Right forelimb (tissue), 1 donor: ENCODE results near the gene P4HB.

Source experiments
- DNase-seq: peaks from one replicate; pipeline ENCODE4 v3.0.0-alpha.2; 2018

P4HB gene

DNA sequence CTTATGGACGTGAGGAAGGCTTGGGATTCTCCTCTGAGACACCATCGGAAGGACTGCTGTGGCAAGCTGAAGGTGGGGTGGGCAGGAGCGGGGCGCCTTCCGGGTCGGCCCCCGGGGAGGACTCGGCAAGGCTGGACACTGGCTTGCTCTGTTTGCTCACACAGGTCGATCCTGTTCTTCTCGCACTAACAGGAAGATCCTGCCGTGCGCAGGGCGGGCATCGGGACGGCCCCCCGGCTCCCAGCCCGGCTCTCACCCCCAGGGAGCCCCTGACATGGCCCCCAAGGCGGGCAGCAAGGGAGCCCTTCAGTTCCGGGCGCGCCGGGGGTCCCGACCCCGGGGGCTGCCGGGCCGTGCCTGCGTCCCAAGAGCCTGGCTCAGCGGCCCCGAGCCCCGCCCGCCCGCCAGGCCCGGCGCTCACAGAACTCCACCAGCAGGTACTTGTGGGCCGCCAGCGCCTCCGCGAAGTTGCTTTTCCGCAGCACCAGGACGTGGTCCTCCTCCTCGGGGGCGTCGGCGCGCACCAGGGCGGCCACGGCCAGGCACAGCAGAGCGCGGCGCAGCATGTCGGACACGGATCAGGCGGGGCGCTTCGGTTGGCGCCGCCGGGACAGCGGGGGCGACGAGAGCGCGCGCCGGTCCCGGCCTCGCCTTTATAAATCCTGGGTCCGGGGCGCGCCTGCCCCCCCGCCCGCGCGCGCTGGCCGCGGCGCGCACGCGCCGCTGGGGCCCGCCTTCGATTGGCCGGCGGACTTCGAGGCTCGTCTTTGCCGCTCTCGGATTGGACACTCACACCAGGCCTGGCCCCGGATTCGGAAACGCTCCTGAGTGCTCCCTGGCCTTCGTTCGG is at the start of gene P4HB:
Gene P4HB (minus strand): TSS at position 630 of the 850 bp plus-strand sequence. CDS start 64 bp downstream, at position 566.
- peak; percentile 98 for DNase-seq

DNA sequence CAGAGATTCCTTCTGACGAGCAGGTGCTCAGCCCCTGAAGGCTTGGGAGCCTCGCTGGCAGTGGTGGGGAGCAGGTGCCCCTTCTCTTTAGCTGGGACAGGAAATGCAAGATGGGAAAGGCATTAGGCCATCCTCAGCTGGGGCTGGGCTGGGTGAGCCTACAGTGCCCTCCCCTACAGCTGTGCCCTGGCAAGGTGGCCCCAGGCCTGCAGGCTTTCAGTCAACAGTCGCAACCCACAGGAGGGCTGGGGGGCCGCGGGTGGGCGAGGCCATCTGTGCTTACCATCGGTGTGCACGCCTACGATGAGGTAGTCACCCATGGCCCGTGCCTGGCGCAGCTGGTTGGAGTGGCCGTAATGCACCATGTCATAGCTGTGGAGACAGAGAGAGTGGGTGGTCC is 48.9 kb upstream of the P4HB start:
- DNase-seq, result no peak

DNA sequence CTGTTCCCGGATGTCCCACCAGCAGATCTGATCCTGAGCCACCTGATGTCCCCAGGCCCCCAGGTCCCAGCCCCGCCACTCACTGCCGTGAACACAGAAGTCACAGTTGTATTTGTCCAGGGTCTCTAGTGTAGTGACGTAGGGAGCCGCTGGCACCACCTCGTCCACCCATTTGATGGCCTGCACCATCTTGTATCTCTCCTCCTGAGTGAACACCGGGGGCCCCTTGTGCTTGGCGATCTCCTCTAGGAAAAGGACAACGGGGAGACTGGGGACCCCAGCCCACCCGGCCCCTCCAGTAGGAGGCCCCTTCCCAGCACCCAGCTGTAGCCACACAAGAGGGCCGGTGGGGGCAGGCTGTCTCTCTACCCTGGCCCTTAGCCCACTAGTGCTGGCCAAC is 48.5 kb upstream of the P4HB start:
- no peak for DNase-seq

DNA sequence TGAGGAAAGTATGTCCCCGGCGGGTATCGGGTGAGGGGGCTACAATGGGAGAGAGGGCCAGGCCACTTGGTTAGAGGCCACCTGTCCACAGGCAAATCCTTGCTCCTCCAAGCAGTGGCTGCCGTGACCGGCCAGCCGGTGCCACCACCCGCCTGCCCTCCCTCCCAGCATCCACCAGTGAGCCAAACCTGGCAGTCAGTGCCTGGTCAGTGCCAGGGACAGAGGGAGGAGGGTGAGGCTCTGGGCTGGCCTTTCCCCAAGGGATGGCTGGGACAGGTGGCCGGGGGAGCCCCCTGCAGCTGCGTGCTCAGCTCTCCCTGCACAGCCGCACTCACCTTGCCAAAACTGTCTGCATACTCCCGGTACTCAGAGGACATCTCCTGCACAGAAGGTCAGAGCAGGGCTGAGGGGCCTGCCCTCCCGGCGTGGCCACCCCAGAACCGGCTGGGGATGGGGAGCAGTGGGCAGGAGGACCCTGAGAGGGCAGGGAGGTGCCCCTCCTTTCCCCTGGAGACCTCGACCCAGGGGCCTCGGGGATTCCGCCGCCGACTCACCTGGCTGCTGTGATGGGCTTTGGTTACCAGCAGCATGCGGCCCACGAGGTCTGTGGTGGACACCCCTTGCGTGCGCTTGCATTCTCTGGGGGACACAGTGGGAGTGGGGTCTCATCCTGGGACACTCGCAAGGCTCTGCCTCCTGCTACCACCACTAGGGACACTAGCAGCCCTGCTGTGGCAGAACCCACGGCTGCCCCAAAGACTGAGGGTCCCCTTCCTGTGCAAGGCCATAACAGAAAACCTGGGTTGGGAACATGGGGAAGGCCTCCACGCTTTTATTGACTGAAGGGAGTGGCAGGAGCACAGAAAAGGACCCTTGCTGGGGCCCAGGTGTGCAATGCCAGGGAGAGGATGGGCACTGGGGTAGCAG is 47.1 kb upstream of the P4HB start:
- DNase-seq, result no peak

DNA sequence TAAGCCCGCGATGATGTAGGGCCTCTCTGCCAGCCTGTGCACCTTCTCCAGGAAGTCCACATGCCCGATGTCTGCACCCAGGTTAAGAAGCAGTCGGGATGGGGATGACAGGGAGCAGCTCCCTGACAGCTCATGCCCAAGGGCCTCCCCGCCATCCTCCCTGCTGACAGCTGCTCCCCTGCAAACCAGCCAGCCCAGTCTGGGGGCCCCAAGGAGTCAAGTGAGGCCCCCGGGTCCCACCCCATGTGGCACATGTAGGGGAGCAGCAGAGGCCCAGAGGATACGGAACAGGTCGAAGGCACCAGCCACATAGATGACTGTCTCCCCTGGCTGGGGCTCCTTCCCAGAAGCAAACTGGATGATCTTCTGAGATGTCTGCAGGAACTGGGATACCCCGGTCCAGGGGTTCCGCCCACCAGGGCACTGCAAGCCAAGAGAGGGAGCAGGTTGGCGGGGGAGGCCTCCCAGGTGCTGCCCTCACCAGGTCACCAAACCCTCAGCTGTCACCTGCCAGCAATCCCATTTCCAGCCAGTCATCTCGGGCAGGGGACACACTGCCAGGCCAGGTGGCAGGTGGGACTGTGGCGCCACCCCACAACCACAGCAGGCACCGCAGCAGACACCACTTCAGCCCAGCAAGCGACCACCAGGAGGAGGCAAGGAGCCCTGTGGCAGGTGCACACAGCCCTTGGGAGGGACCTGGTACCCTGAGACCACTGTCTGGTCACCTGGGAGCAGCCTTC is 46.3 kb upstream of the P4HB start:
- DNase-seq, result no peak

DNA sequence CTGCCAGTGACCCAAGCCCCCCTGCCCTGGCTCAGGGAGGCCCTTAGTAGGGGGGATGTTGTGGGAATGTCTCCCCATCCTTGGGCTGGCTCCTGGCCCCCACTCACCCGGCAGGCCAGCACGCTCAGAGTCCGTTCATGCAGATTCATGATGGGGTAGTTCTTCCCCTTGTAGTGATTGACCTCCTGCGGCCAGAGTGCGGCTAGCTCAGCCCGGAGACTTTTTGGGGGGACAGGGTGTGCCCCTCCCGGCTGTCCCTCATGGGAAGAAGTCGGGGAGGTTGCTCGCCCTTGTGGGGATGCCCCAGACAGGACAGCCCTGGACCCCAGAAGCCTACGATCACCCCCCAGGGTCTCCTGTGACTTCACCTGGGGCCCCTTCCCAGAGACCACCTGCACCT is 45.7 kb upstream of the P4HB start:
- no peak for DNase-seq

DNA sequence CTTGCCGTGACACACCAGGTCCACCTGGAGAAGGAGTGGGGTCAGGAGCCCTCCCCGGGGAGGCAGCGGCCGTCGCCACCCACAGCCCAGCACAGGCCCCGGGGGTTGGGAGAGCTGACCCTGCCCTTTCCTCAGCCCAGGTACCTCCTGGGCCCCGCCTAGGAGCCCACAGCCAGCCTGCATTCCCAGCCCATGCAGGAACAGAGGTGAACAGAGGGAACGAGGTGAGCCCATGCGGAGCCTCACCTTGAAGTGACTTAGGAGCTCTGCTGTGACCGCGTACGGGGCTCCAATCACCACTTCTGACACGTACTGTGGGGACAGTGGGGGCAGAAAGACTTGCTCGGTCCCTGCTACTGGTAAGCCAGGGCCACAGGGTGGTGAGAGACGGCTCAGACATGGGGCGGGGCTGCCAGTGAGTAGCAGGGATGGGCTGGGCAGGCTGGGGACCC is 45.1 kb upstream of the P4HB start:
- DNase-seq, result no peak

DNA sequence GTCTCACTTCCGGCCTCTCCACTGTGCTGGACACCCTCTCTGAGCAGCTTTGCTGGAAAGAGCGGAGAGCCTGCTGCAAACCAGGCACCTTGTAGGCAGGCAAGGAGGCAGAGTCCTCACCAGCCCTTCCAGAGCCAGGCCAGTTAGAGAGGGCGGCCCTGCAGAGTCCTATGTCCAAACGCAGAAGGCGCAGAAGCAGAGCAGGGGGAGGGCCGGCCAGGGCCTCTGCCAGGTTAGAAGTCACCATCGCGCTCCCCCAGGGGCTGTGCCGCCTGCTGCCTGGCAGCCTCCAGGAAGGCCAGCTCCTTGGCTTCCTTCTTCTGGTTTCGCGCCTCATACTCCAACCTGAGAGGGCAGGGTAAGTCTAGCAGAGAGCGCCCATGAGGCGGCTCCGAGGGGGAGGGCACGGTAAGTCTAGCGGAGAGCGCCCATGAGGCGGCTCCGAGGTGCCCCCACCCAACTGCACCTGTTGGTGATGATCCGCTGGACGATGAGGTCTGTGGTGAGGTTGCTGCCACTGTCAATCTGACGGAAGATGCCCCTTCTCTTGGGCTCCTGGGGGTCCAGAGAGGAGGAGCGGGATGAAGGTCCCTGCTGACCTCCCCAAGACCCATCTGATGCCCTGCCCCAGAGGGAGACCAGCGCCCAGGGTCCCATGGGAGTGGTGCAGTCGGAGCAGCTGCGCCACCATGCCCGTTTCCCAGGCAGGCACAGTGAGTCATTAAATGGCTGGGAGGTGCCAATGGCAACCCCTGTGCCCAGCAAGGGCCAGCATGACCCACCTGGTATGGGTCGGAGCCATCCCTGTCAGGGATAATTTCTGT is 44.5 kb upstream of the P4HB start:
- no peak for DNase-seq

DNA sequence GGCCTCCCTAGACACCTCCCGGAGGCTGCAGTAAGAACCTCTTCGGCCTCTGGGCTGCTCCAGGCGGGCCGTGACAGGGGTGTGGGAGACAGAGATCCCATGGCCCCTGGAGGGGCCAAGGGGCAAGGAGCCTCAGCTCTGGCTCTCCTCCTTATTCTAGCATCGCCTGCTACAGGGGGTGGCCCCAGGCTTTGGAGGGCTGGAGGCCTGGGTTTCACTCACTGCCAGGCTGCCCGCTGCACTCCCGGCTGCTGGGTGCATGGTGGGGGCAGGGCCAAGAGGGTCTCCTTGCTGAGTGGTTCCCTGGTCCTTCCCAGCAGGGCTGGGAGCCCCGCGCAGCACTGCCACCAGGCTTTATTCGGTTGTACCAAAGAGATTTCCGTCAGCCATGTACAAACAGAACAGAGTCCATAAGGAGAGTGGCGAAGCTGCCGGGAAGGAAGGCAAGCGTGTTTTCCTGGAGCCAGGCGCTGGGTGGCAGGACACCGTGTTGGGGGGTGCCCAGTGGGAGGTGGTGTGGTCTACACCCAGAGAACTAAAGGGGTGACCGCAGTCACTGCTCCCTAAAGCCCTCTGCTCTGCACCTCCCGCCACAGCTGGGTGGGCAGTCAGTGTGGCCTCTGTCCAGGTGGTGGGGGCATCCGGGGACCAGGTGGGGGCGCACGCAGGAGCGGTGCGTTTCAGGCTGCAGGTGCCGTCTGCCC is 43.7 kb upstream of the P4HB start:
- DNase-seq, result no peak

DNA sequence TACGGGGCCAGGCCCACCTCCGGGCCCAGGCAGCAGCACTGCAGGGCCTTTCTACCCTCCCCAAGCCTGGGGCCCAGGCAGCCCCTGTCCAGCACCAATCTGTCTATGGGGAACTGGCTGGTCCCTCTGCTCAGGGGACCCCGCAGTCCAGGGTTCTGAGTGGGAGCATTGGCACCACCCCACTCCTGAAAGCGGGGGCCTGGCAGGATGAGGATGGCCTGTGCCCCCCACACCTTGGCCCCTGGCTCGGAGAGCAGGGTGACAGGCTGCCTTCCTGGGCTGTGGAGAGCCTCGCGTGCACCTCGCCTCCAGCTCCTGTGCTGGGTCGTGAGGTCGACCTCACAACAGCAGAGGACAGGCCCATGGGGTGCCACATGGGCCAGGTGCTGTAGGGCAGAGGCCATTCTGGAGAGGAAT is 43.1 kb upstream of the P4HB start:
- no peak for DNase-seq

DNA sequence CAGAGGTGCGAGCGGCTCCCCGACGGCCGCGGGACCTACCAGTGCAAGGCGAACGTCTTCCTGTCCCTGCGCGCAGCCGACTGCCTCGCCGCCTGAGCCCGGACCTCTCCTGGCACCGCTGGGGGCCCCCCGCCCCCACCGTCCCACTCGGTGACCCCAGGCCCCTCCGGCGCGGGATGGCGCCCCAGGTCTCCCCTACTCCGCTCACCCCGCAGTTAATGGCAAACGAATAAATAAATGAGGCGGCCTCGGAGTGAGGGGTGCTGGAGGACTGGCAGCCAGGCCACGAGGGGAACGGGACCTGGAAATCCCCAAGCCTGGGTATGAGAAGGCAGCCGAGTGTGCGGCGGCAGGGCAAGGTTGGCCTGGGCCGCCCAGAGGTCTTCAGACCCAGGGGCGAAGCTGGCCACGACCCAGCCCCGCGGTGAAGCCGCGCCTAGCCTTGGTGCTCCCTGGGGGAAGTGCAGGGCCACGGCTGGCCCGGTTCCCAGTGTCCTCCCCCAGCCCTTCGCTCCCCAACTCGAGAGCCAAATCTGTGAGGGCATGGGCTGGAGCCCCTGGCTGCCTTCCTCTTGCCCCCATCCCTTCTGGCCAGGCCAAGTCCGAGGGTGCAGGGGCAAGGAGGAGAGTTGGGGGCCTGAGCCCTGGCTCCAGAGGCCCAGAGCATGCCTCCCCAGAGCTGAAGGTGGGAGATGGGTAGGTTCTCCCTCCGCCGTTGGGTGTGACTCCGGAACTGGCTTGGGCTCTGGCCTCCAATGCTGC is 42.5 kb upstream of the P4HB start:
- DNase-seq, result no peak

DNA sequence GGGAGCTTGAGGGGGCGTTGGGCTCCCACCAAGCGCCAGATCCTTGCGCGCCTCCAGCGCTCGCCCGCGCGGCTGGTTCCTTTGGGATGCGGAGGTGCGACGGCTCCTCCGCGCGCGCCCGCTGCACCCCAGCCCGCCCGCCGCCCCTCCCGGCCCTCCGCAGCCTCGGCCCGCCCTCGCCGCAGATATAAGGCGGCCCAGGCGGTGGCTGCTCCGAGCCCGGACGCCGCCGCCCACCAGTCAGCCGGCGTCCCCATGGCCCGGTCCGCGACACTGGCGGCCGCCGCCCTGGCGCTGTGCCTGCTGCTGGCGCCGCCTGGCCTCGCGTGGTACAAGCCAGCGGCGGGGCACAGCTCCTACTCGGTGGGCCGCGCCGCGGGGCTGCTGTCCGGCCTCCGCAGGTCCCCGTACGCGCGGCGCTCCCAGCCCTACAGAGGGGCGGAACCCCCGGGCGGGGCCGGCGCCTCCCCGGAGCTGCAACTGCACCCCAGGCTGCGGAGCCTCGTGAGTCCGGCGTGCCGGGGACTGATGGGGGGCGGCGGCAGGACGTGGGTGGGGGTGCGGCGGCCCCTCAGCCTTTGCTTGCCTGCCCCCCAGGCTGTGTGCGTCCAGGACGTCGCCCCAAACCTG is 41.8 kb upstream of the P4HB start, which contains the start of gene NPB:
Gene NPB (plus strand): TSS at position 216 of the 630 bp plus-strand sequence. CDS start 40 bp downstream, at position 256.
- DNase-seq, result no peak

DNA sequence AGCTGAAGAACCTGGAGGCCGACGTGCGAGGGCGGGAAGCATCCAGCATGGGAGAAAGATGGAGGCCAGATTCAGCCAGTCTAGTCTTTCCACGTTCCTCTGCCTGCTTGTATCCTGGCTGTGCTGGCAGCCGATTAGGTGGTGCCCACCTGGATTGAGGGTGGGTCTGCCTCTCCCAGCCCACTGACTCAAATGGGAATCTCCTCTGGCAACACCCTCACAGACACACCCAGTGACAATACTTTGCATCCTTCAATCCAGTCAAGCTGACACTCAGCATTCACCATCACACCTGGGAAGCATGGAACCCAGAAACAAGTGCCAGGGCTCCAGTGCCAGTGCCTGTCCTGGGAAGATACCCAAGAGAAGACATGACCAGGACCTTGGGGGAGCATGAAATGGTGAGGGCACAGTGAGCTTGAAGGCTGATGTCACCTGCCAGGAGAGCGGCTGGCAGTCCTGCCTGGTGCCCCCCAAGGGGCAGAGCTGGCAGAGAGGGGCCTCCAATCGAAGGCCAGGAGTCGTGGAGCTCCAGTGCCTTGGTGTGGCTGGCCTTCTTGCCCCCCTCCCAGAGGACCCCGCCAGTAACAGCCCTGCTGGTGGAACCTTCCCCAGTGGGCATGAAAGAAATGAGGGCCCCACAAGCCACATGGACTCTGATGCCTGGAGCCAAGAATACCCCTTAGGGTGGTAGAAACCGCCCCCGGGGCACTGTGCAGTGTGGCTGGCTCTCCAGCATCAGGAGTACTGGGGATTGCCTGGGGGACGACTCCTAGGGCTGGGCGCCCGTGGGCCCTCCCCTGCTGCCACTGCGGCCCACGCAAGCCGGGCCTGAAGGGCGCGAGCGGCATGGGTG is 41.1 kb upstream of the P4HB start:
- DNase-seq, result no peak

DNA sequence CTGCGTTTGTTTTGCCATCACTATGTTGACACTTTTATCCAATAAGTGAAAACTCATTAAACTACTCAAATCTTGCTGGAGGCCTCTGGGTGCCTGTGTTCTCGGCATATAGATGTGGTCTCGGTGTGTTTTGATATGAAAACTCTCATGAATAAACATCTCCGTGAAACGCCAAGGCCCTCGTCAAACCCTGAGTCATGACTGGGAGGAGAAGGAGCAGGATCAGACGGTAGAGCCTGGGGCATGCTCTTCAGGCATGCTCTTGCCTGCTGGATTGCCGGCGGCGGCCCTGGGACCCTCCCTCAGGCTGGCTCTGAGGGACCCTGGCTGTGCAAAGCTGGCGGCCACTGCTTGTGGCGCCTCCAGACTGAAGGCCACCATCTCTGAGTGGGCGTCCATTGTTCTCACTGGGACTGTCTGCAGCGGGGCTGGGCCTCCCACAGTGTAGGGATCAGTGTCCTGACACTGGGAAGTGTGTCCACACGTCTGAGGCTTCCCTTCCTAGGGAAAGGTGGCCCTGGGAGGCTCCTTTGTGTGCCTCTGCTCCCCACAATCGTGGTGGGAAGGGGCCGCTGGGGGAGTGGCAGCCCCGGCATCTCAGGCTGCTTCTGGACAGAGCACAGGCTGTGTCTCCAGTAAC is 40.0 kb upstream of the P4HB start:
- DNase-seq, result no peak

DNA sequence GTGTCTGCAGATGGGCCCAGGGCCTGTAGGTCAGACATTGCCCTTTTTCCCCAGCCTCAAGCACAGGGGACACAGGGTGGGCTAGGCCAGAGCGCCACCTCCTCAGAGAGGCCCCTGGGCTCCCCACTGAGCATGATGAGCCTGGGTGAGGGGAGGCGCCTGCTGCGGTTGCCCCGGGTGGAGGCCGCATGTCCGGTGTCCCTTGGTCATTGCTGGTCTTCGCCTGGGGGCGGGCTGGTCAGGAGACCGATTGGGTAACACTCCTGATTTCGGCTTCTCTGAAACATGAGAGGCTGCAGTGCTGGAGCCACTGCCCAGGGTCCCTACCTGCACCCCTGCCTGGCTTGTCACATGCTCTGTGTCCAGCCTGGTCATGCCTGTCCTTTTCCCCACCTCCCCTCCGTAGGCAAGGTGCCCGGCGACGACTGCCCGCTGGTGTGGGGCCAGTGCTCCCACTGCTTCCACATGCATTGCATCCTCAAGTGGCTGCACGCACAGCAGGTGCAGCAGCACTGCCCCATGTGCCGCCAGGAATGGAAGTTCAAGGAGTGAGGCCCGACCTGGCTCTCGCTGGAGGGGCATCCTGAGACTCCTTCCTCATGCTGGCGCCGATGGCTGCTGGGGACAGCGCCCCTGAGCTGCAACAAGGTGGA is 39.3 kb upstream of the P4HB start:
- no peak for DNase-seq

DNA sequence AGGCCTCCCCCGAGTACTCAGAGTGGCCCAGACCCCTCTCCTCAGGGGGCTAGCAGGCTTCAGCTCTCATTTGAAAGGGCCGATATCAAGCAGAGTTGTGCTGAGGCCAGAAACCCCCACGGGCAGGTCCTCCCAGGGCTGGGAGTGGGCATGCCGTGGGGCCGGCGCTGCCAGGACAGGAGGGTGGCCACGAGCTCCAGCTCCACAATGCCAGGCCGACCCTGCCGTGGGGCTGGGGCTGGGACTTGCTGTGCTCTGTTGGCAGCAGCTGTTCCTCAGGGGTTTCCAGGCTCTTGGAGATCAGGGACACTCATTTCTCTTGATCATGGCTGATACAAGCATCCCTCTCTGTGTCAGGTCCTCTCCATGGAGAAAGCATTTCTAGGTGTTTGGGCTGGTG is 38.5 kb upstream of the P4HB start:
- no peak for DNase-seq

DNA sequence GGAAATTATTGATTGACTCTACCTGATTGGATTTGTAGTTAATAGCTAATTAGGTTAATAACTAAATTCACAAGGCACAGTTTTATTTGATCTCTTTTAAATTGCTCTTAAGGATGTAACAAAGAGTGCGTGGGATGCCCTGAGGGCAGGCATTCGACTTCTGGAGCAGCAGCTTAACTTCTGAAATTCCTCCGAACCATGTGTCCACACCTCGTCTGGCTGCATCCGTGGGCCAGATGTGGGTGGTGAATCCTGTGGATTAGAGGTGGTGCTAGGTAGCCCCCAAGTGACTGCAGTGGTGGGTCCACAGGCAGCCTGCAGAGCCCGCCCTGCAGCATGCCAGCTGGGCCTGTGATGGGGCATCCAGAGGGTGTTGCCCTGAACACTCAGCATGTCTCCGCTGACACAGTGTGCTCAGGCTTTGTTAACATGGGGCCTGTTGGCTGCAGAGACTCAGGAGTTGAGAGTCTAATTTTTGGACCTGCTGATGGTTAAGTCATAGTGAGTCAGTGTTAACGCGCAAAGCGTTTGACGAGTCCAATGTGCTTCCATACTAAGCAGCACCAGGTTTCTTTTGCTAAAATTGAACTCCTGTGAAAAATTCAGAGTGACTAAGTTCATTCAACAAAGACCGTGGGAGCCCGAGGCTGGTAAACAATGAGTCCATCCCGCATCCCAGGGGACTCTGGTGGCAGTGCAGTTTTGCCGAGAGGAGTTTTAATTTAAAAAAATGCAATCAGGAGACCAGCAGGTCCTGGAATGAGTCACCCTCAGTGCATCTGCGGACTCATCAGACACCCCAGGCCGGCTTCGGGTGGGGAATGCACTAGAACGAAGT is 37.9 kb upstream of the P4HB start:
- no peak for DNase-seq
